ENCODE measurements around the gene SFXN1. TPM values are rescaled to one million over a fixed set of nuclear protein-coding genes. Genes with fewer than 3 reads are reported as not detected.

Gene SFXN1
- total RNA-seq, 4 donors from 2014 or later: 18.0 to 26.1 (median 21.2) TPM

GRCh38 chr5:175544586-175544985, 66.2 kb downstream of the SFXN1 start:
- Histone ChIP-seq H3K27ac (no peak overlapping the region), H3K4me1 (no peaks in the 10 kb centered on the region), H3K9me3 (no peaks in the 10 kb centered on the region), H3K4me3 (no peak overlapping the region), H3K36me3 (no peaks in the 10 kb centered on the region), H3K27me3 (peaks cover 47% of the 10 kb centered on the region)
- TF ChIP-seq POLR2AphosphoS5 (IDR thresholded peaks at IDR 0.05) (no peak), EP300 (IDR thresholded peaks at IDR 0.05) (no peak), POLR2A (IDR thresholded peaks at IDR 0.05) (no peak)
- TF ChIP-seq, protein P1, sequence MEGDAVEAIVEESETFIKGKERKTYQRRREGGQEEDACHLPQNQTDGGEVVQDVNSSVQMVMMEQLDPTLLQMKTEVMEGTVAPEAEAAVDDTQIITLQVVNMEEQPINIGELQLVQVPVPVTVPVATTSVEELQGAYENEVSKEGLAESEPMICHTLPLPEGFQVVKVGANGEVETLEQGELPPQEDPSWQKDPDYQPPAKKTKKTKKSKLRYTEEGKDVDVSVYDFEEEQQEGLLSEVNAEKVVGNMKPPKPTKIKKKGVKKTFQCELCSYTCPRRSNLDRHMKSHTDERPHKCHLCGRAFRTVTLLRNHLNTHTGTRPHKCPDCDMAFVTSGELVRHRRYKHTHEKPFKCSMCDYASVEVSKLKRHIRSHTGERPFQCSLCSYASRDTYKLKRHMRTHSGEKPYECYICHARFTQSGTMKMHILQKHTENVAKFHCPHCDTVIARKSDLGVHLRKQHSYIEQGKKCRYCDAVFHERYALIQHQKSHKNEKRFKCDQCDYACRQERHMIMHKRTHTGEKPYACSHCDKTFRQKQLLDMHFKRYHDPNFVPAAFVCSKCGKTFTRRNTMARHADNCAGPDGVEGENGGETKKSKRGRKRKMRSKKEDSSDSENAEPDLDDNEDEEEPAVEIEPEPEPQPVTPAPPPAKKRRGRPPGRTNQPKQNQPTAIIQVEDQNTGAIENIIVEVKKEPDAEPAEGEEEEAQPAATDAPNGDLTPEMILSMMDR (IDR thresholded peaks at IDR 0.05): no peak
- 95% methylated on average over 3 of the region's 5 CpGs; no CpG with 5 or more reads in 1 of the 2 donors for WGBS, 2 donors (ENCODE audit: low coverage in 1 of 2)
- no peak for ATAC-seq

DNA sequence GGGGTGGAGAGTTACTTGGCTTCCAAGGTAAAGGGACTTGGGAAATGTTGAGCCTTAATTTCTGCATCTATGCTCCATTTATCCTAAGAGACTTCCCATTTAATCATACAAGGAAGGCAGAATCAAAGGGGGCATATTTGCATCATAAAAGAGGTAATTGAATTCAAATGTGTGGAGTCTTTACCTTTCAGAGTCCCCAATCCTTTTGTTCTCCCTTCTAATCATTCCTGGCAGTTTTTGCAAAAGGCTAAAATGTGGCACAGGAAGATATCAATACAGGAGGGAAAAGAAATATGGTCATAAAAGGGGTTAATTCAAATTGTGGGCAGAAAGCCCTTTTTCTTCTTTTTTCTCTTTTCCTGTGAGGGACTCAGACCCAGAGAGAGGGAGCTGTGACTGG, 69.5 kb downstream of the SFXN1 start:
- no peak for ATAC-seq

GRCh38 chr5:175548626-175549311, 70.4 kb downstream of the SFXN1 start:
- TF ChIP-seq, protein P1 (IDR thresholded peaks at IDR 0.05): no peak
- TF ChIP-seq POLR2A (IDR thresholded peaks at IDR 0.05): no peak
- no peak for TF ChIP-seq EP300 (IDR thresholded peaks at IDR 0.05)
- no peak for TF ChIP-seq POLR2AphosphoS5 (IDR thresholded peaks at IDR 0.05)
- H3K4me1 ChIP-seq: no peaks in the 10 kb centered on the region
- H3K9me3 ChIP-seq: no peaks in the 10 kb centered on the region
- 50 to 58% methylated on average over 11 to 12 of the region's 15 CpGs for WGBS, 2 donors (ENCODE audit: low coverage in 1 of 2)
- H3K36me3 ChIP-seq: no peaks in the 10 kb centered on the region
- H3K4me3 ChIP-seq: no peak overlapping the region
- no peak for ATAC-seq
- no peak overlapping the region for H3K27ac ChIP-seq
- peaks cover 44% of the 10 kb centered on the region for H3K27me3 ChIP-seq

More for the DNA sequence above, 69.5 kb downstream of the SFXN1 start:
- no peaks in the 10 kb centered on the region for H3K4me1 ChIP-seq
- H3K36me3 ChIP-seq: no peaks in the 10 kb centered on the region
- TF ChIP-seq, protein P1 (IDR thresholded peaks at IDR 0.05): no peak
- TF ChIP-seq POLR2AphosphoS5 (IDR thresholded peaks at IDR 0.05): no peak
- TF ChIP-seq POLR2A (IDR thresholded peaks at IDR 0.05): no peak
- TF ChIP-seq EP300 (IDR thresholded peaks at IDR 0.05): no peak
- no peak overlapping the region for H3K27ac ChIP-seq
- H3K4me3 ChIP-seq: no peak overlapping the region
- H3K9me3 ChIP-seq: no peaks in the 10 kb centered on the region
- H3K27me3 ChIP-seq: peaks cover 44% of the 10 kb centered on the region

DNA sequence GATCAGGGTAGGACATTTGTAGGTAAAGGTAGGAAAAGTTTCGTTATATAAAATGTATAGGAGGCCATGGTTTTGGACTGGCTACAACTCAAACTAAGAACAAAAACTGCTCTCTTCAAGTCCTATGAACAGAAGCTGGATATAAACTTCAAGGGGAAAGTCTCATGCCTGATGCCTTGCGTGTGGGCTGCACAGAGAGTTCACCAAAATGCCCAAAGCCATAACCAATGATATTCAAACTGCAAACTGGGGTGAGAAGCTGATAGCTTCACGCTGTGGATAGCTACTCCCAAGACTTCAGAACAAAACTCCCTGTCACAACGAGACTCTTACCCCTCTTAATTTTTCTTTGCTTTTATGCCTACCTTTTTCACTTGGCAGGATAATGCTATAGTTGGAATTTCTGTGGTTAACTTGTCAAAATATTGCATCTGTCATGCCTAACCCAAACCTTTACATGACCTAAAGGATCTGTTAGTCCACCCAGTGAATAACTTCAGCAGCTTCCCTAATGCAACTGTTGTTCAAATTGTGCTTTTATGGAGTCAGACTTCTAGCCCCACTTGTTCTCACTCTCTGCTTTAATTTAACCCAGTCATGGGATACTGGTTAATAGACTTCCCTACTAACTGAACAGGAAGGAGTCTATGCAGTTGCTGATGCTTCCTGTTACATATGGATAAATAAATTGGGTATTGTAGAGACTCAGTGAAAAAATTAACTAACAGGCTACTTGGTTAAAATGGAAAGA, 71.9 kb downstream of the SFXN1 start:
- Histone ChIP-seq H3K4me1 (no peaks in the 10 kb centered on the region), H3K9me3 (peaks cover 0 to 8% (median 0%) of the 10 kb centered on the region in 3 donors), H3K4me3 (no peak overlapping the region), H3K36me3 (no peaks in the 10 kb centered on the region), H3K27me3 (peaks cover 50% of the 10 kb centered on the region), H3K27ac (no peak overlapping the region)
- WGBS, 2 donors (ENCODE audit: low coverage in 1 of 2): 61 to 66% methylated on average over 4 of the region's 4 CpGs
- no peak for ATAC-seq
- TF ChIP-seq EP300 (IDR thresholded peaks at IDR 0.05): no peak
- TF ChIP-seq POLR2AphosphoS5 (IDR thresholded peaks at IDR 0.05): no peak
- TF ChIP-seq, protein P1 (IDR thresholded peaks at IDR 0.05): no peak
- no peak for TF ChIP-seq POLR2A (IDR thresholded peaks at IDR 0.05)
